SK-N-MC (cell line): ENCODE results near the gene DSTN.

ENCODE experiments used
- EZH2 ChIP-seq: fragments of 200-600 bp; sonication (generic); IDR thresholded peaks from one replicate; pipeline ENCODE4 v1.6.1; 2017; ENCODE audit warnings: antibody characterized with exemption
- FOXP2 ChIP-seq: optimal IDR thresholded peaks from 2 replicates; pipeline ENCODE3; 2011; ENCODE audit warnings: mild to moderate bottlenecking, moderate library complexity; ENCODE audit not compliant: insufficient read depth; ENCODE audit errors: extremely low read length, control extremely low read depth
- POLR2AphosphoS5 ChIP-seq: IDR thresholded peaks from 2 replicates; pipeline ENCODE4 v1.6.1; 2012; ENCODE audit warnings: mild to moderate bottlenecking, low read depth, low read length, borderline replicate concordance

DNA sequence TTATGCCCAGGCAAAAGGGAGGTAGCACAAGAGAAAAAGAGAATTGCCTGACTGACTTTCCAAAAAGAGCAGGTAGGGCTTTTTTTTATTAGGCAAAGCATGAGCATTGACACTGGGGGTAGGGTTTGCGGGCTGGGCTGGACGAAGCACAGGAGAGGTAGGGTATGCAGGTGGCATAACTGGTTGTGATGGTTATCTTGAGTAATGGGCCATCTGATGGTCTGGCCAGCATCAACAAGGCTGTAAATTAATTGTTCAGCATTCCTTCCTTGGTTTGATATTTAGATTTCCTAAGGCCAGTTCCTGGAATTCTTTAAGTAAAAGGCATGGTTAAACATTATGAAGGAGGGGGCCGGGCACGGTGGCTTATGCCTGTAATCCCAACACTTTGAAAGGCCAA lies 24.7 kb upstream of the DSTN start:
- no peak for TF ChIP-seq EZH2
- no peak for TF ChIP-seq POLR2AphosphoS5
- no peak for TF ChIP-seq FOXP2
